Stimulated activated CD4-positive, alpha-beta T cell treated with anti-CD3 and anti-CD28 coated beads, Interleukin-1b, Interleukin-23, amount 100 ng/mL, for 4 hours (primary cell): ENCODE measurements around the gene RPL38.
"Not testable (repeated sequence)": the region's sequence is repeated elsewhere in the genome, so short reads cannot be mapped to it uniquely, and the experiment has no call there.

ENCODE experiments used
- DNase-seq, 2 donors: peaks; one replicate each; pipeline ENCODE4 v3.0.0-alpha.2; 2020; ENCODE audit warnings: low read depth in 2 of 2

Gene RPL38

DNA sequence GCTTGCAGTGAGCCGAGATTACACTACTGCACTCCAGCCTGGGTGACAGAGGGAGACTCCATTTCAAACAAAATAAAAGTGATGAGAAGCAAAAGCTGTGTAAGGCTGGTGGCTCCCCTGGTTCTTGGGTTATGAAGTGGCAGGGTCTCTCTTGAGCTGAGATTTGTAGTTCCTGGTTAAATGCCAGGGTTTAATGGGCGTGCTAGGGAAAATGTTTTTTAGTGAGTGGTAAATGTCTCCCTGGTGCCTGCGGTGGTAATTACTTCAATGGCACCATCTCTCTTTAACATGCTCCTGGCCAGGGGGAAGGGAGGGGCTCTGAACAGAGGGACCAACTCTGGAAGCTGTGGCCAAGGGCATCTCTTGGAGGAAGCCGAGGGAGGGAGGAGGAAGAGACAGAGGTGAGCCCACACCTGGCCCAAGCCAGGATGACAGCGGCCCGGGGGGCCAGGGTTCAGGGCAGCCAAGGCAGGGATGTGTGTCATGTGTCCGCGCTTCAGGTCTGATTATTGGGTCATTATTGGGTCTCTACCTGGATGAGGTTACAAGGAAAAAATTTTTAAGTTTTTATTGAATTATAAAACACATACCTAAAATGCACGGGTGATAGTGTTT lies 17.8 kb upstream of the RPL38 start:
- DNase-seq, result no peak

DNA sequence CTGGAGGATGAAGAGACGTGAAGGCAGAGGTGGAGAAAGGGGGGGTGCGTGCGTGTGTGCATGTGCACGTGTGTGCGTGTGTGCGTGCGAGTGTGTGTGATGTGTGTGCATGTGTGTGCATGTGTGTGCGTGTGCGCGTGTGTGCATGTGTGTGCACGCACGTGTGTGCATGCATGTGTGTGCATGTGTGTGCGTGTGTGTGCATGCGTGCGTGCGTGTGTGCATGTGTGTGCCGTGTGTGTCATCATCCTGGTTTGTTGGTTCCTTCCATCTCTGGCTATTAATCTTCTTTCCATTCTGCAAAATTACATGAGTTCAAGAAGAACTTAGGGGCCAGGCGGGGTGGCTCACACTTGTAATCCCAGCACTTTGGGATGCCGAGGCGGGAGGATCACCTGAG lies 17.0 kb upstream of the RPL38 start:
- no peak for DNase-seq

DNA sequence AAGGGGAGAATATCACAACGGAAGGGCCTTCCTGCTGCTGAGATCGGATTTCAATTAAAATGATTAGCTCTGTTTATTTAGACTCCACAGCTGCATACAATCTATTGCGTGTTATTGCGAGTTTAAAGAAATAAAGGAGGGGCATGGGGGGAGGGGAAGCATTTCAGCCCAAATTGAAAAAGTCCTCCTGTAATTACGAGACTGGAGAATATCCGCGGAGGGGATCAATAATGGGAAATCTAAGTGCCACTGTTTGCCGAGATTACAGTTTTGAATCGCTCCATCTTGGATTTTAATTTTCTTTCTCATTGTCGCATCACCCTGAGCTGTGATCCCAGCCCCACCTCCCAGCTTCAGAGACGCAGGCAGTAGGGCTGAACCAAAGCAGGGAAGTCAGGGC lies 15.7 kb upstream of the RPL38 start:
- DNase-seq, result no peak

DNA sequence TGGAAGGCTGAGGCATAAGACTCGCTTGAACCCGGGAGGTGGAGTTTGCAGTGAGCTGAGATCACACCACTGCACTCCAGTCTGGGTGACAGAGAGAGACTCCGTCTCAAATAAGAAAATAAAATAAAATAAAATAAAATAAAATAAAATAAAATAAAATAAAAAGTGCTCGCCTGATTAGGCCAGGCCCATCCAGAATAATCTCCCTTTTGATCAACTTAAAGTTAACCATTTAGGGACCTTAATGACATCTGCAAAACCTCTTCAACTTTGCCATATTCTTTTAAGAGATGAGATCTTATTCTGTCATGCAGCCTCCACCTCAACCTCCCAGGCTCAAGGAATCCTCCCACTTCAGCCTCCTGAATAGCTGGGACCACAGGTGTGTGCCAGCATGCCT lies 14.8 kb upstream of the RPL38 start:
- not testable (repeated sequence) for DNase-seq

DNA sequence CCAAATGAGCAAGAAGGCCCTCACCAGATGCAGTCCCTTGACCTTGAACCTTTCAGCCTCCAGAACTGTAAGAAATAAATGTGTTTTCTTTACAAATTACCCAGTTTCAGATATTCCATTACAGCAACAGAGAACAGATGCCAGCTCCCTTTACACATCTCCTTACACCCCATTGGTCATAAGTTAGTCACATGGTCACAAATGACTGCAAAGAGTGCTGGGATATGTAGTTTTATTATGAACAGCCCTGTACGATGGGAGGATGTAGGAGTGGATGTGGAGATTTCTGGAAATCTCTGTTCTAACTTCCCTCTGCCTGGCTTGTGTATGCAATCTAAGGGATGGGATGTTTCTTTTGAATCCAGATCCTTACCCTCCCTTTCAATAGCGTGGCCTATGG lies 13.3 kb upstream of the RPL38 start:
- no peak for DNase-seq

DNA sequence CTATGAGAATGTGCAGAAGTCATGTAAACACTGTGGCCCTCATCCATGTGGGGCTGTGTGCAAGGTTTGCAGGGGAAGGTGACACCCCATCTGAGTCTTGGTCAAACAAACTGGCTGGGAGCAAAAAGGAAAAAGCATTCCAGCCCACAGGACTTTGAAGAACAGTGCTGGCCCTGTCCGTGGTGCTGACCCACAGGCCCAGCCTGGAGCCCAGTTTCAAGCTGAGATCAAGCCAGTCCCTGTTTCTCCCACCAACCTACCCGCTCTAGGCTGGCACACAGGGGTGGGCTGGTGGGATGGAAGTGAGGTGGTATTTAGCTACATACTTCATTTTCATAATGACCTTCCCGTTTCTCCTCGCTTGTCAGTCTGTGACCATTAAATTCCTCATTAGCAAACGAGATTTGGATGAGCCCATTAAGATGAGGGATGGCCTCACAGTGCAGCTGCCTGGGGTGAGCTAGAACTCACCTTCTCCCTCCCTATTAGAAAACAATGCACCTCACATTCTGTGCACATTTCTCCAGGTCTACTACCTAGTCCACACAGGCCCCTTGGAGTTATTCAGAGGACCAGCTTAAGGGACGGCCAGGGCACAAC lies 12.6 kb upstream of the RPL38 start:
- DNase-seq, result no peak

DNA sequence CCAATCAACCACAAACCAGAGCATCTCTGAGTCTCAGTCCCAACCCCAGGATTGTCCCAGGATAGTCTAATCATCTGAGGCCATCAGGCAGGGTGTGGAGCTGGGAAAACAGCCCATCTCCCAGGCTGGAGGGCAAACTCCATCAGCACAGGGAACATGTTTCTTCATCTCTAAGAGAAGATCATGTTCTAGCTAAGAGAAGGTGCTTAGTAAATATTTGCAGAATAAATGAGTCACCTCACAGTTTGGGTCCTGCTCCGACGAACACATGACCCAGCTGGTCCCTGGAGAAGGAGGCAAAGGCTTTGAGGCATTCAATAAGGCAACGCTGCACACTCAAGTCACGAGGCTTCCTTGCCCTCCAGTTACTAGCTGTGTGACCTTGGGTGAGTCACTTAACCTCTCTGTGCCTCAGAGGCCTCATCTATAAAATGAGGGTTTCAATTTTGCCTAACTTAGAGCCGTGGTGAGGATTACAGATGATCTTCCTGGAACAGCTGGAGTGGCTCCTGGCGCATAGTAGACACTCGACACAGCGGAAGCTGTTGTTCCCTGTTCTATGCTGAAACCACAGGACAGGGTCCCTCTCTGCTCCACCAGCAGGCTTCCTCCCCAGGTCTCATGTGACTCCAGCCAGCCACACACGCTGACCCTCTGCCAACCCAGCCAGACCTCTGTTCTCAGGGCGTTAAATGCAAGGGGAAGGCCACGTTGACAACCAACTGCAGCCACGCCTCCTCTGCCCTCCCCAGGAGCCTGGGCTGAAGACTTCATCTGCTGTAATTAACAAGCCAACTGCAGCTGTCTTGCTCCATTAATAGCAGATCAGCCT lies 10.3 kb upstream of the RPL38 start:
- DNase-seq, result no peak

DNA sequence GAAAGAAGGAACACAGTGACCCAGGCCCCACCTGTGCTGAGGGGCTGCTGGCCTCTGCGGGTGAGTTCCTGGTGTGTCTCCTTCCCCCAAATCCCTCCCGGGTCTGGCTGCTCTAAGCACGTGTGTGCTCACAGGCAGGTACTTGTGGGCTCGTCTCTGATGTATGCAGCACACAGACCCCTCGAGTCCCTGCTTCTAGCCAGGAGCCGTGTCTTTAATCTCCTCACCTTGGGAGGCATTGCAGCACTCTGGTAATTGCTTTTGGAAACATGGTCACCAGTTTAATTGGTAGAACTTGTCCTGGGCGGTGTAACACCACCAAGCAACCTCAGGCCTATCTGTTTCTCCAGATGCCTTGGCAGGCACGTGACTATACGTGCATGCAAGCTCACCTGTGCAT lies 8.8 kb upstream of the RPL38 start:
- no peak for DNase-seq

DNA sequence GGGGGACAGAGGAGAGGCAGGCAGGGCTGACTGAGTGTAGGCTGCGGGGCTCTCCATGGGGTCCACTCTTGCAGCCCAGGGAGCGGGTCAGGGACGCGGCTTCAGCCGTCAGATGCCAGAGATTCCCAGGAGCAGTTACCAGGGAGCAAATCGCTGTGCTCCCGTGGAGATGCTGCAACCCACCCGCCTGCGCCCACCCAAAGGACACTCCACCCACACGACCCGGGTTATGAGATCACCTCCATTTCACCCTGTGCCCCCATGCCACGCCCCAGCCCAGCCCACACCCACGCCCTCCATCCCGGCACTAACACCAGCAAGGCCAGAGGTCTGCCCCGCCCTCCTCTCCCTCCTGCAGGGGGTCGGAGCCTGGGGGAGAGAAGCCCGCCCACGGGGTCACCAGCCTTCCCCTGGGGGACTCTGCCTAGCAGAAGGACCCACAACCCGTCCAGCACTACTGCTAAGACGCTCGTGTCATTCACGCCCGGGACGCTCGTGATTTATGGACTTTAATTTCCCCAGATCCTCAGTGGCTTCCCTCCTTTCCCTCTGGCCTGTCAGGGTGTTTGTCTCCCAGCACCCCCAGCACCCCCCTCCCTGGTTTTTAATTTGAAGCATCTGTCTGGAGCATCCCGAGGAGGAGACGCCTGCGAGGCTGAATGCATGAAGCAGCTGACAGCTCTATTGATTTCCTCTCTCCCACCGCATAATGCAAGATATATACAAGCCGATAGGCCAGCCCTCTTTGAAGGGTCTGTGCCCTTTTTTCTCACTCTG lies 6.7 kb upstream of the RPL38 start:
- no peak for DNase-seq

DNA sequence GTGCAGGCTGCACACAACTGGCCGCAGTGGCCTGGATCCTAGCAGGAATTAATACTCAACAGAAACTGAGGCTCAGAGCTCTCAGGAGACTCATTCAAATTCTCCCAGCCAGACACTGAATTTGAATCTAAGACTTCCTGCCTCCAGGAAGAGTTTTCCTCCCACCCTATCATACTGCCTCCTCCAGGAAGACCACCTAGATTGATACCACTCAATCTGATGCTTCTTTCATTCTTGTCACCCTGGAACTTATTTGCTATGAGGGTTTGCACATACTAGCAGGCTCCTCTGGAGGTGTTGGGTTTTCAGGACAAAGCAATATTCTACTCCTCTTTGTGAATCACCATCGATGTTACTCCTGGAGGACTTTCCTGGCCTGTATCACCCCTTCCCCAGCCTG lies 5.7 kb upstream of the RPL38 start:
- DNase-seq, result no peak

DNA sequence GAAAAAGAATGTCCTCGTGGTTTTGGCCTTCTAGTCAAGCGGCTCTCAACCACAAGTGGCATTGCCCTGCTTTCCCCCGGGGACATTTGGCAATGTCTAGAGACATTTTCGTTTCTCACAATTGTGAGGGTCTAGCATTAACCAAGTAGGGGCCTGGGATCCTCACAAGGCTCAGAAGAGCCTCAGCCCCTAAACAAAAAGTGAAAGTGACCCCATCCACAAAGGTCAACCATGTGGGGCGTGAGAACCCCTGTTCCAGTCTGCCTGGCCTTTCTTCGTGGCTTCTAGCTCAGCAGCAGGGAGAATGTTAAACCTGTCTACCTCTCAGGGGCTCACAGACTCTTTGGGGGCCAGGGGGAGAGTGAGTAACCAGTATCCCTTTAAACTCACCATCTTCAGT lies 4.8 kb upstream of the RPL38 start:
- no peak for DNase-seq

DNA sequence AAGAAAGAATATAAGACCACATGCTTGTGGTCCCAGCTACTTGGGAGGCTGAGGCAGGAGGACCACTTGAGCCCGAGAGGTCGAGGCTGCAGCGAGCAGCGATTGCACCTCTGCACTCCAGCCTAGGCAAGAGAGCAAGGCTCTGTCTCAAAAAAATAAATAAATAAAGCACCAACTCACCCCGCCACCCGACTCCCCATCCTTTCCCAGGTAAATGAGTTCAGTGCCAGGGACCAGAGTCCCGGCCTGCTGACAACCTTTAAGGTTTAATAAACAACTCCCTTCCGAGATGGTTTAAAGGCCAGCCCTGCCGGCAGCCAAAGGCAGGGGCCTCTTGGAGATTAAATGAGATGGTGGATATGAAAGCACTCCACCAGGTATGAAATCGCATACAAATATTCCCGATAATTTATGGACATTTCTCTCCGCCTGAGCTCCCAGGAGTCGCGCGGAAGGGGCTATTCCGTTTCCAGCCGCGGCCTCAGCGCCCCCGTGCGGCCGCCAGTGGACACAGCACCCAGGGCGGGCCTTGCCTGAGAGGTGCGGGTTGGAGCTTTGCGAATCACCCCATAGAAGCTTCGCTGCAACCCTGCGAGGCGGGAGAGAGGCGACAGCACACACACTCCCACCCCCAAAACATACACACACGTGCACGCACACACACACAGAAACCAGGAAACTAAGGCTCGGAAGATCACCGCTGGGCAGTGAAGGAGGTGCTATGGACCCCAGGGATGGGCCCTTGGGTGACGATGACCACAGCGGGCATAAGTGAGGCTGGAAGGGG lies 4.0 kb upstream of the RPL38 start:
- peak; percentile 39 to 53 for DNase-seq

DNA sequence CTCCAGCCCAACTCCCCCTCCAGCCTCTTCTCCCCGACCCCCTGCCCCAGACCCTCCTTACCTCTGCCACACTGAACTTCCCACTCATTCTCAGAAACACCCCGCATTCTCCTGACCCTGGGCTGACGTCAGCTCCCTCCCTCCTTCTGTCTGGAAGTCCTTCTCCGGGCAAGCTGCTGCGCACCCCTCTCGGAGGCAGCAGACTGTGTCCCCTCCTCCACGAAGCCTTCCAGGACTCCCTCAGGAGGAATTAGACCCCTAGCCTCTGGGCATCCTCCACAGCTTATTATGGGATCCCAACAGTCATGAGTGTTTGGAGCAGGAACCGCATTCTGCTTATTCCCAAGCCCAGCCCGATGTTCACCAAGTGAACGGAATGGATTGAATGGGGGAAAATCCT lies 3.4 kb upstream of the RPL38 start:
- no peak for DNase-seq

DNA sequence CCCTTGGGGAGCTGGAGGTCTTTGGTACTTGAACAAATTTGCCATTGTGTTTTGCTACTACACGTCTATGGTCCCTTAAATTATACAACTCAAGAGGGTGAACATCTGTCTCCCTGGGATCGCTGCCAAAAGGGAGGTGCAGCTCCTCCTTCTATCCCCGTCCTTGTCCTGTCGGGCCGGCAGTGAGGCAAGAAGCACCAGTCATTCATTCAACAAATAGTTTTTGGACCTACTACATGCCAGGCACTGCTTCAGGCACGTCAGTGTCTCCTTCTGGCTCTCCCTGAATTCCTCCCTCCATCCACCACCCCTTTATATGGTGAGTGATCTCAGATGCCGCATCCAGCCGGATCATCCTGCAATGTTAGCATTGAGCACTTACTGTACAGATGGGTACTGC lies 2.2 kb upstream of the RPL38 start:
- DNase-seq, result no peak

DNA sequence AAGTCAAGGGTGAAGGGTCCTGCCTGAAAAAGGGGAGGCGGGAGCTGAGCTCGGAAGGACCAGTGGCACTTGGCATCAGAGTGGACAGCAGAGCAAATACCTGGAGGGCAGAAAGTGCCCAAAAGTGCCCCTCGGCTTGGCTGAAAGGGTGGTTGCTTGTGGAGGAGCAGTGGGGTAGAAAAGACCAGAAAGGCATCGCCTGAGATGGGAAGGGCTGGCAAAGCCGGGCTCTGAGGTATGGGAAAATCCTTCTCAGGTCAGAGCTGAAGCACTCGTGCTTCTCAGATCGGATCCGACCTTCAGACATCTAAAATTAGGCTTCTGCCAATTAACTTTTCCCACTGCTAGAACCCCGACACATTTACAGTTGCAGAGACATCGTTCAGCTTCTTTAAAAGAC lies 1.5 kb upstream of the RPL38 start:
- no peak for DNase-seq

DNA sequence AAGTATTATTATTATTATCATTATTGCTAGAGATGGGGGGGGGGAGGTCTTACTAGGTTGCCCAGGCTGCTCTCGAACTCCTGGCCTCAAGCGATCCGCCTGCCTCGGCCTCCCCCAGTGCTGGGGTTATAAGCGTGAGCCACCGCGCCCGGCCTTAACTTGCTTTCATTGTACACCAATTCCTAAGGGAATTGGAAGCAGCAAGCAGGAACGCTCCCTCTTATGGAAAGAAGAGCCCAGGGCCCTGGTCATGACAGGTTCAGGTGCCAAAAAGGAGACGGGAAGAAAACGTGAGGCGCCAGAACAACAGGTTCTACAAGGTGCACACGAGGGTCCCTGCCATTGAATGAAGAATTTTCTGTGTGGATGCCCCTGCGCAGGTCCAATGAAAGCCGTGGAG lies 540 bp upstream of the RPL38 start:
- DNase-seq, result no peak

DNA sequence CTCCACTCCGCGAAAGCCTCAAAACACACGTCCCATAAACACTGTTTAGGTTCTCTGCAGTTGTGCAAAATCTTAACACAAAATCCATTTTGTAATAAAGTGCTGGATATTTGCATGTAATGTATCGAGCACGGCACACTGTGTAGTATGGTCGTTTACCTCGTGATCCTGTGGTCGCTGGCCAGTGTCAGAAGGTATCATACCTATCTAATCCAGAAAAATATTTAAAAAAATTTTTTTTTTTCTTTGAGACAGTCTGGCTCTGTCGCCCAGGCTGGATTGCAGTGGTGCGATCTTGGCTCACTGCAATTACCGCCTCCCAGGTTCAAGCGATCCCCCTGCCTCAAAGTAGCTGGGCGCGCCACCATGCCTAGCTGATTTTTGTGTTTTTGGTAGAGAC lies 996 bp downstream of the RPL38 start:
- DNase-seq, result no peak

DNA sequence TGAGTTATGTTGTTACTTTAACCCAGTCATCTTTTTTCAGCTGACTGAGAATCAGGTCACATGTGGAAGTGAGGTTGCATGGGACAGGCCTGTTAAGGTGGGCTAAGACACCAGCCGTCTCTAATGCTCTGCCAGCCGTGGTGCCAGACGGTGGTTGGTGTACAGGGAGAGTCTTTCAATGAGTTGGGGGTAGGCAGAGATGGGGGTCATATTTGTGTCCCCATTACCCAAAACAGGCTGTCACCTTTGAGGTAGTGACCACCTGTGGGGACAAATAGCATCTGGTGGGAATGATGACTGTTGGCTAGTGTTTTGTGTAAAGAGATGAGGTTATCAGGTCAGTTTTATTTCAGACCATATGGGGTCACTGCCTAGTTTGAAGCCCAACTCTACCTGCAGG lies 1.8 kb downstream of the RPL38 start:
- no peak for DNase-seq

DNA sequence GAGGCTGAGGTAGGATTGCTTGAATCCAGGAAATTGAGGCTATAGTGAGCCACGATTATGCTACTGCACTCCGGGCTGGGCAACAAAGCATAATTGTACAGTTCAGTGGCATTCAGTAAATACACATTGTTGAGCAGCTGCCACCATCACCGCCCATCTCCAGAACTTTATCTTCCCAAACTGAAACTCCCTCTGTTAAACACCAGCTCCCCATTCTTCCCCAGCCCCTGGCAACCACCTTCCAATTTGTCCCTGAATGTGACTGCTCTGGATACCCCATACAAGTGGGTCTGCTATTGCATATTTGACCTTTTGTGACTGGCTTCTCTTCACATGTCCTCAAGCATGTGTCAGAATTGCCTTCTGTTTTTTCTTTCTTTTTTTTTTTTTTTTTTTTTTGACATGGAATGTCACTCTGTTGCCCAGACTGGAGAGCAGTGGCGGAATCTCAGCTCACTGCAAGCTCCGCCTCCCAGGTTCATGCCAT lies 2.9 kb downstream of the RPL38 start:
- DNase-seq, result no peak

DNA sequence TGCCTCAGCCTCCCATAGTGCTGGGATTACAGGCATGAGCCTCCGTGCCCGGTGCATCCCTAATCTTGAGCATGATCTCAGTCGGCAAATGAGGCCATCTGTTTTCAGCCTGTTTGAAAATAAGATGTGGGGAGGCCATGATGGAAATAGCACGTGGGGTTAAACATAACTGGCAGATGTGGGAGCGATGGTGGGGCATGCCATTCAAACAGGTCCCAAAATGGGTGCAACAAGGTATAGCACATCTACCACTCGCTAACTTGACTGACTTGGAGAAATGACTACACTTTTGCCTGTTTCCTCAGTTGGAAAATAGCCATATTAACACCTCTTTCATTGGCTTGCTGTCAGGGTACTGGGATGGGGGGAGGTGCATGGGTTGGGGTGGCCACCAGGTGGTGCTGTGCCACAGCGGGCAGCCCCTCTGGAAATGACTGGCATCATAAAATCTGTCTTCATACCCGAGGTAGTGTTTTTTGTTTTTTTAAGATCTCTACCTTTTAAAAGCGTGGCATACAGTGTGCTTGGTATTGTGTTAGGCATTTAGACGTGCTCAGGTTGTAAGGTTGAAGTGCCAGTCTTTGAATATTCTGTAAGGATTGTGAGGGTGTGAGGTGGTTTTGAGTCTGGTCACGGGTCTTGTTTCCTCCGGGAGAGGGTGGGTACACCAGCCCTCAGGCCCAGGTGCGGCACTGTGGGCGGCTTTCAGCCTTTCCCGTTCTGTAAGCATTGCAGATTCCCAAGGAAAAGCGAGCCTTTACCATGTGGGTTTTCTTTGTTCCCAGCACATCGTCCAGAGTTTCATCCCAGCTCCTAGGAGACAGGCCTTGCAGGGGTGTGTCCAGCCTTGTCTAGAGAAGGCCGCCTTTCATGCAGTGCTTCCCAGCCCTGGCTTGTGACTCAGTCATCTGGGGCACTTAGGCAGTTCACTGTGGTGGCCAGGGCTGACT lies 7.0 kb downstream of the RPL38 start:
- peak; percentile 68 to 70 for DNase-seq
